Ectodermal cell (in vitro differentiated cells): ENCODE results near the gene HOXD3.

ENCODE experiments used
- H3K27ac ChIP-seq: 2 replicates; pipeline ENCODE4 v1.7.0; 2013; ENCODE audit warnings: mild to moderate bottlenecking, low read depth, low read length; ENCODE audit not compliant: insufficient read depth, poor library complexity, severe bottlenecking
- H3K27me3 ChIP-seq: 2 replicates; pipeline ENCODE4 v1.7.0; 2013; ENCODE audit warnings: mild to moderate bottlenecking, low read length; ENCODE audit not compliant: insufficient read depth, control insufficient read depth, poor library complexity, severe bottlenecking
- H3K36me3 ChIP-seq: one replicate; pipeline ENCODE4 v1.7.0; 2013; ENCODE audit warnings: low read length; ENCODE audit not compliant: control insufficient read depth, insufficient read depth
- H3K4me1 ChIP-seq: one replicate; pipeline ENCODE4 v1.7.0; 2013; ENCODE audit warnings: low read length; ENCODE audit not compliant: control insufficient read depth, insufficient read depth
- H3K4me3 ChIP-seq: 2 replicates; pipeline ENCODE4 v1.7.0; 2013; ENCODE audit warnings: low read depth, low read length, control low read depth; ENCODE audit not compliant: insufficient read depth
- H3K9me3 ChIP-seq: 2 replicates; pipeline ENCODE4 v1.7.0; 2013; ENCODE audit warnings: mild to moderate bottlenecking, low read length, moderate library complexity; ENCODE audit not compliant: control insufficient read depth
- WGBS, 2 experiments: methylation state at CpG; one replicate each; pipeline ENCODE4 v1.1.7; 2013; ENCODE audit warnings: missing lambda C conversion rate in 2 of 2; 5-methylcytosine and 5-hydroxymethylcytosine counted together

HOXD3 gene

DNA sequence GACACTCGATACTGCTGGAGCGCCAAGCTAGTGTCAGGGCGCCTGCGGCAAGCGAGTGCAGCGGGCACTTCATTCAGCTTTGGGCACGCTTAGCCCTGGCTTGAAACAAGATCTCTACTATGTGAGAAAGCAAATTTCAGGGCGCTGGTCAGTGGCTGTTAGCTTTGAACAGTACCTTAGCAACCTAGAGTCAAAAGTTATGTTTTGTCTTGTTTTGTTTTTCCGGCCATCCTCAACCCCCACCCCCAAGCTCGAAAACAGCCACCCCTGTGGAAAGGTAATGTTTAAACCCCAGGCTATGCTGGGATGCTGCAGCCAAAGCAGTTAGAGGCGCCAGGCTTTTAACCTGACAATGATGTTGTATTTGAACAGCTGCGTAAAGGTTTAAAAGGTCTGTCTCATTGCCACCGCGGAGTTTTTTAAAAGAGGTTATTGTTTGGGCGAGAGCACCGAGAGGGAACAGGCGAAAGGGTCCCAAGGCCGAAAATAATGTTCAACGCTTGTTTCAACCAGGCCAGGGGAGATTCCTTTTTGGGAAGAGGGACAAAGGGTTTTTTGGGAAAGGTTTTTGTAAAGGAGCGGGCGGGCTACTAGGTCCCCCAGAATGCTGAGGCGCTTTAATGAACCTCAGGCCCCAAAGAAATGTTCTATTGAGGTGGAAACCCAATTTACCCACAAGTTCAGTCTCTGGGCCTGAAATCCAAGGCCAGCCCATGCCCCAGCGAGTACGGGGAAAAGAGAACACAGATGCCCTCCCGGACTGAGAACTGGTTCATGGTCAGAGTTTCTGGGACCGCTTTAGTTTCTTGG lies 42.8 kb upstream of the HOXD3 start:
- peaks cover 100% of the 10 kb centered on the region for H3K27me3 ChIP-seq
- H3K9me3 ChIP-seq = no peaks in the 10 kb centered on the region
- H3K27ac ChIP-seq = no peak overlapping the region
- no peaks in the 10 kb centered on the region for H3K4me1 ChIP-seq
- no peaks in the 10 kb centered on the region for H3K36me3 ChIP-seq
- no peak overlapping the region for H3K4me3 ChIP-seq
- WGBS, 2 experiments = 7% methylated on average over 25 to 26 of the region's 26 CpGs

DNA sequence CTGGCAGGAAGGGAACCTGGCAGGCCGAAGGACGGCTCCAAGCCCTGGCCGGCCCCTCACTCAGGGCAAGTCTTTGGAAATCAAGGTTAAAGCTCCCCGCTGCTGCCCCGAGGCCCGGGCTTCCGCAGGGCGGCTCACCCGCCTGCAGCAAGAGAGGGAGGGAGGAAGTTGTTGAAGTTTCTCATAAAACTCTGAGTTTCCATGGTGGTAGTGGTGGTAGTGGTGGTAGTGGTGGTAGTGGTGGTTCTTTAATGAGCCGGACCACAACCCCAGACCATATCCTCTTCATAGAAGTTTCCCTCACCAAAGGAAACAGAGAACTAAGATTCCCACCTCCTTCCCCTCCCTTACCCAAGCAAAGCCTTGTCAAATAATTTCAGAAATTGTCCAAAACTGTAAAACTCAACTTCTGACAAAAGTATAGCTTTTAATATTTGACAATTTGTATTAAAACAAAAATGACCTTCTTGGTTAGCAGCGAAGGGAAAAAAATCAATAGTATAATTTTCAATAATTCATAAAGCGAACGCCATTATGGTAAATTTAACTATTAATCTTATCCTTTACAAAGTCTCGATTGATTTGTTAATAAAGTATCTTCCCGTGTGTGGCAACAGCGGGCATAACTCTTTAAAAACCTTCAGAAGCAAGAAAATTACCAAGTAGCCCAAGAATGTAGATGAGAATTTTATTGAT lies 42.0 kb upstream of the HOXD3 start:
- Histone ChIP-seq H3K9me3 (no peaks in the 10 kb centered on the region), H3K4me3 (no peak overlapping the region), H3K27me3 (peaks cover 100% of the 10 kb centered on the region), H3K27ac (no peak overlapping the region), H3K36me3 (no peaks in the 10 kb centered on the region), H3K4me1 (no peaks in the 10 kb centered on the region)
- 8 to 27% methylated on average over 10 to 15 of the region's 16 CpGs for WGBS, 2 experiments

DNA sequence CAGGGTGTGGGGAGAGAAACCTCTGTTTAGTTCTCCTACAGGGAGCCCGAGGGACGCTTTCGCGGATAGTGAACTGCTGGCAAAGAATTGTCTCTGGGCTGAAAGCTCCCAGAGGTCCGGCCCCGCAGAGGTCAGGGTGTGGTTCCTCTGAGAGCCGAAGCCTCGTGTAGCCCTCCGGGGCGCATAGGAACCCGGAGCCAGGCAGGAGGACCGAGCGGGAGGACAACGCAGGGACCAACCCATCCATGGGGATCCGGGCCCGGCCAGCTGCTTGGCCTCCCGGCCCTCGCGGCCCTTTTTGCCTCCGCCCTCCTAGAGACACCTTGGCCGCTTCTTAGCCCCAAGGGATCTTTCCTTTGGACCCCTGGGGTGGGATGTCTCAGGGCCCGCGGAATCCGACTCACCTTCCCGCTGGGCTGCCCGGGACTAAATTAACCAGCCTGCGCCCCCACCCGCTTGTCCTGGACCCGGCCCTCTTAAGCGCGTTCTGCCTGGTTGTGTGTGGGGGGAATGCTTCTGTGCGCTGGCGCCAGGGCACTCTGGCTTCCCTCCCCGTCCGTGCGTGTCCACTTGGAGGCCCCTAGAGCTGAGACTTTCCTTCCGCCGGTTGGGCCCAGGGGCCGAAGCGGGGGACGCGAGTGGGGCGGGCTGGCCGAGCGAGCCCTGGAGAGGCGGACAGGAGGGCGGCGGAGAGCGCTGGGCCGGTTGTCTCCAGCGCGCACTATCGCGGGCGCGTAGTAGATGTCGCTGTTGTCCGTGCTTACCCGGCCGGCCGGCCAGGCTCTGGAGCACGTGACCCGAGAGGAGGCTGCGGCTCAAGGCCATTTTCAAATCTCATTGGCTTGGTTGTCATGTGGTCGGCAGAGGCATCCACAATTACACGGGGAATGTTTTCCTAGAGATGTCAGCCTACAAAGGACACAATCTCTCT lies 41.0 kb upstream of the HOXD3 start, which contains the start of gene HOXD10:
HOXD10 (plus strand) TSS at position 896 of the 931 bp plus-strand sequence. CDS start 56 bp downstream, outside the sequence.
- H3K36me3 ChIP-seq = no peaks in the 10 kb centered on the region
- no peak within 1 kb of the TSS for H3K27ac ChIP-seq
- no peaks in the 10 kb centered on the region for H3K4me1 ChIP-seq
- 4 to 5% methylated on average over 66 of the region's 66 CpGs for WGBS, 2 experiments
- H3K9me3 ChIP-seq = no peaks in the 10 kb centered on the region
- H3K27me3 ChIP-seq = peaks cover 100% of the 10 kb centered on the region
- no peak within 1 kb of the TSS for H3K4me3 ChIP-seq

GRCh38 chr2:176117162-176117822 lies 39.8 kb upstream of the HOXD3 start:
- 70 to 71% methylated on average over 40 of the region's 40 CpGs for WGBS, 2 experiments

DNA sequence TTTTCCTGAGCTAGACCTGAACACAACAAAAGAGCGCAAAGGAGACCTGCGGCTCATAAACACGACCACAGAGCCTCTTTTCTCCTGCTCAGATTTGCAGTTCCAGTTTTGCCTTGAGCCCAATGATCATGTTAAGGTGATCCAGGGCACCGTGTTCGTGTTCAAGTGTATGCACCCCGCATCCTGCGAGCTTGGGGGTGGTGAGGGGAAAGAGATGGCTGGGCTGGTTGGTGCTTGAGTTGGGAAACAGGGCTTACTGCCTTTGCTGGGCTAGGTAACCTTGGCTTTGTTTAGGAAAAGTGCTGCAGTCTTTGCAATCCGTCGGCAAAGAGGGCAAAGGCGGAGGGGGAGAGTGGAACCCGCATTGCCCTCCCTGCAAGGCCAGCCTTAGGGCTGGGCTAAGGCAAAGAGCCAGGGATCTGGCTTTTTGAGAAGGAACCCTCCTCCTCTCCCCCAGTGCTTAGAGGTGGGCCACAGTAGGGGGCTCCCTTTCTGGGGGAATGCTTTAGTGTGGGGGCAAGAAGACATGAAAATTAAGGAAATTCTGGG lies 39.2 kb upstream of the HOXD3 start:
- no peaks in the 10 kb centered on the region for H3K4me1 ChIP-seq
- no peak overlapping the region for H3K27ac ChIP-seq
- H3K9me3 ChIP-seq = no peaks in the 10 kb centered on the region
- WGBS, 2 experiments = 54 to 56% methylated on average over 11 of the region's 11 CpGs
- H3K4me3 ChIP-seq = no peak overlapping the region
- H3K36me3 ChIP-seq = no peaks in the 10 kb centered on the region
- H3K27me3 ChIP-seq = peaks cover 100% of the 10 kb centered on the region

More at GRCh38 chr2:176117162-176117822, 39.8 kb upstream of the HOXD3 start:
- H3K4me1 ChIP-seq = no peaks in the 10 kb centered on the region
- no peaks in the 10 kb centered on the region for H3K9me3 ChIP-seq
- H3K4me3 ChIP-seq = no peak overlapping the region
- no peak overlapping the region for H3K27ac ChIP-seq
- H3K36me3 ChIP-seq = no peaks in the 10 kb centered on the region
- peaks cover 100% of the 10 kb centered on the region for H3K27me3 ChIP-seq

DNA sequence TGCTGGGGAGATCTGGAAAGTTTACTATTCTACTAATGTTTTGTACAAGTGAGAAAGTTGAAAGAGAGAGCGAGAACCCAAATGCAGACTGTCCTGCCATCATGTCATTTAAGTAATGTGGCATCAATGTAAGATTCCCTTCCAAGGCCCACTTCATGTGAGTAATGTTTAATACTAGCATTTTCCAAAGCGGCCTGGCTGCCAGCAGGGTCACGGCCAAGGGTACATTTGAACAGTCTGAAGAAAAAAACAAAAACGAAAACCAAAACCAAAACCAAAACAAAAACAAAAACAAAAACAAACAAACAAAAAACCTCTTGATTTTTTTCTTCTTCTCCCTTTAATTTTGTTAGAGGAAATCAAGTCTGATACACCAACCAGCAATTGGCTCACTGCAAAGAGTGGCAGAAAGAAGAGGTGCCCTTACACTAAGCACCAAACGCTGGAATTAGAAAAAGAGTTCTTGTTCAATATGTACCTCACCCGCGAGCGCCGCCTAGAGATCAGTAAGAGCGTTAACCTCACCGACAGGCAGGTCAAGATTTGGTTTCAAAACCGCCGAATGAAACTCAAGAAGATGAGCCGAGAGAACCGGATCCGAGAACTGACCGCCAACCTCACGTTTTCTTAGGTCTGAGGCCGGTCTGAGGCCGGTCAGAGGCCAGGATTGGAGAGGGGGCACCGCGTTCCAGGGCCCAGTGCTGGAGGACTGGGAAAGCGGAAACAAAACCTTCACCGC lies 38.3 kb upstream of the HOXD3 start:
- Histone ChIP-seq H3K27me3 (peaks cover 100% of the 10 kb centered on the region), H3K4me1 (no peaks in the 10 kb centered on the region), H3K36me3 (no peaks in the 10 kb centered on the region), H3K9me3 (no peaks in the 10 kb centered on the region), H3K27ac (no peak overlapping the region), H3K4me3 (no peak overlapping the region)
- WGBS, 2 experiments = 16 to 17% methylated on average over 24 of the region's 24 CpGs

DNA sequence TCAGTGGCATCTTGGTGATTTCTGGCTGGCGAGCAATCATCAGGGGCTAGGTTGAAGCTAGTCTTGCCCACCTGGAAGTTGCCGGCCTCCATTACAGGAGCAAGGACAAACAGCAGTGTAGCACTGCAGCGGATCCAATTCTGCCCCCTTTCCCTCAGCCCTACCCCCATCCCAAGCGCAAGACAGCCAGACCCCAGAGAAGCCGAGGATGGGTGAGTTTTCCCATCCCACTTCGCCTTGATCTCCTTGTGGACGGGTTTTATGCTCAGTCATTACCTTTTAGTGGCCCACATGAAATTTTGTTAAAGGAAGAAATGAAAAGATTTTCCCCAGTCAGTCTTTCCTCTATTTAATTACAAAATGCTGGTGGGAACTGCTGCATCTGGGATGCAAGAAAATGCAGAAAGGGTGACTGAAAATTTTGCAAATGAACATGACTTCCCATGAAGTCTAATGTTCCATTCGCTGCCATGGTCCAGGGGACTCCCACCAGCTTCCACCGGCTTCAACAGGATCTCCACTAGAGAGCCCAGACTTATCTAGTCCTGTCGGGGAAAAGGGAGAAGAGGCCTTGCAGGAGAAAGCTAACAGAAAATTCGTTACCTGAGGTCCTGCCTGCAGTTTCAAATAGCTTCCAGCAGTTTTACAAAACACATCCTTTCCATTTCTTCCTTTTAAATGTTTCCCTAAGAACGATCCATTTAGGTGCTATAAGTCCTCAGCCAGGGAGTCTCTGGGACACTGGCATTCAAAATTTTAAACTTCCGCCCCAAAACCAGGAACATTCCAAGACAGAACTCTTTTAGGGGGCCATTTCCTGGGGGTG lies 36.5 kb upstream of the HOXD3 start:
- H3K9me3 ChIP-seq = no peaks in the 10 kb centered on the region
- WGBS, 2 experiments = 22 to 25% methylated on average over 13 of the region's 13 CpGs
- H3K4me3 ChIP-seq = no peak overlapping the region
- no peaks in the 10 kb centered on the region for H3K36me3 ChIP-seq
- H3K27me3 ChIP-seq = peaks cover 100% of the 10 kb centered on the region
- H3K4me1 ChIP-seq = no peaks in the 10 kb centered on the region
- H3K27ac ChIP-seq = no peak overlapping the region

- no peak overlapping the region for H3K27ac ChIP-seq
- 5 to 6% methylated on average over 53 of the region's 53 CpGs for whole genome bisulfite sequencing, 2 experiments
- no peaks in the 10 kb centered on the region for H3K36me3 ChIP-seq
- H3K27me3 ChIP-seq = peaks cover 100% of the 10 kb centered on the region
- H3K4me3 ChIP-seq = no peak overlapping the region
- H3K9me3 ChIP-seq = no peaks in the 10 kb centered on the region
- H3K4me1 ChIP-seq = no peaks in the 10 kb centered on the region
Observed at GRCh38 chr2:176121190-176122051, 35.7 kb upstream of the HOXD3 start.
